ENCODE results near the gene MECP2.

The MECP2 gene

DNA sequence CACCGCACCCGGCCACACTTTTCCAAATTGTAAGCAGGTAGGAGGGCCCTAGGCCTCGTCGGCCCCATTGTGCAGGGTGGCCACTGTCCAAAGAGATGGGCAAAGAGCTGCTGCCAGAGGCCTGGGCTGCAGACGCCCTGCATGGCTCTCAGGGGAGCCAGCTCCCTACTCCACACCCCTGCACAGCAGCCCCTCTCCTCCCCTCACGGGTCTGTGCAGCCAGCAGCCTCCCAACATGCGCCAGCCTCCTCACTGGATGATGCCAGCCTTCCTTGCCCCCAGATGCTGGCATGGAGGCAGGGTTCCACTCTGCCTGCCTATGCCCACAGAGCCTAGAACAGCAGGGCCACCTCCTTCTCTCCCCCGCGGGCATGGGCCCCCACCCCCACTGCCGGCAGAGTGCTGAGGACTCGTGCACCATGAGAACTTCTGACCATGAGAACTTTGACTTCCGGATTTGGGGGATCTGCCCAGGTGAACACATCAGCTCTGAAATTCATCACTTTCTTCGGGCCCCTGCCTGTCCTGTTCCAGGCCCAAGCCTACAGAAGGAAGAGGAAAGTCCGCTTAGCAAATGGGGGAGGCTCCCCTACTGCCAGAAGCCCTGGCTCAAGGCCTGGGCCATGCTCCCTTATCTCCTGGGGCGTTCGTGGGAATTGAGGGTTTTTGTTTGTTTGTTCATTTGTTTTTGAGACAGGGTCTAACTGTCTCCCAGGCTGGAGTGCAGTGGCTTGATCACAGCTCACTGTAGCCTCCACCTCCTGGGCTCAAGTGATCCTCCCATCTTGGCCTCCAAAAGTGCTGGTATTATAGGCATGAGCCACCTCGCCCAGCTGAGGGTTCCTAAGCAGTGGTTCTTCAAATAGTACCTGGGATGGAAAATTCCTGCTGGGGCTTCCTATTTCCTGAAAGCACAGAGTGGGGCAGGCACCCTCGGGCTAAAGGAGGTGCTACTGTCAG is 85.9 kb downstream of the MECP2 start:
- no peak for TF ChIP-seq CTCF (IDR thresholded peaks at IDR 0.05; ENCODE audit: low read depth, low read length, missing control alignments)
- H3K4me3 ChIP-seq (ENCODE audit: low read depth, low read length) = no peak overlapping the region
- no peak for DNase-seq (ENCODE audit: low read depth)

GRCh38 chrX:154010330-154011087 is 87.0 kb downstream of the MECP2 start:
- H3K4me3 ChIP-seq (ENCODE audit: low read depth, low read length) = no peak overlapping the region
- no peak for TF ChIP-seq CTCF (IDR thresholded peaks at IDR 0.05; ENCODE audit: low read depth, low read length, missing control alignments)
- DNase-seq (ENCODE audit: low read depth) = no peak

- no peak for TF ChIP-seq CTCF (IDR thresholded peaks at IDR 0.05; ENCODE audit: low read depth, low read length, missing control alignments)
- H3K4me3 ChIP-seq (ENCODE audit: low read depth, low read length) = no peak overlapping the region; the same call in 1 of the 2 replicates
- DNase-seq (ENCODE audit: low read depth) = no peak
Measured at GRCh38 chrX:154008521-154008920, 89.0 kb downstream of the MECP2 start.

GRCh38 chrX:154006947-154007346 is 90.6 kb downstream of the MECP2 start:
- DNase-seq (ENCODE audit: low read depth) = no peak
- no peak for TF ChIP-seq CTCF (IDR thresholded peaks at IDR 0.05; ENCODE audit: low read depth, low read length, missing control alignments)
- H3K4me3 ChIP-seq (ENCODE audit: low read depth, low read length) = no peak overlapping the region

GRCh38 chrX:154004315-154004714 is 93.2 kb downstream of the MECP2 start:
- peak overlapping the region; percentile 5; the same call in 1 of the 2 replicates for H3K4me3 ChIP-seq (ENCODE audit: low read depth, low read length)
- TF ChIP-seq CTCF (IDR thresholded peaks at IDR 0.05; ENCODE audit: low read depth, low read length, missing control alignments) = no peak
- DNase-seq (ENCODE audit: low read depth) = no peak

- H3K4me3 ChIP-seq (ENCODE audit: low read depth, low read length) = no peak overlapping the region
Measured at GRCh38 chrX:154002215-154002719, 95.2 kb downstream of the MECP2 start.

More at GRCh38 chrX:154002215-154002719, 95.2 kb downstream of the MECP2 start:
- DNase-seq (ENCODE audit: low read depth) = no peak
- TF ChIP-seq CTCF (IDR thresholded peaks at IDR 0.05; ENCODE audit: low read depth, low read length, missing control alignments) = no peak

Data from GM12864 (cell line).